Measurements from ENCODE around the gene UHRF1.

UHRF1 gene

DNA sequence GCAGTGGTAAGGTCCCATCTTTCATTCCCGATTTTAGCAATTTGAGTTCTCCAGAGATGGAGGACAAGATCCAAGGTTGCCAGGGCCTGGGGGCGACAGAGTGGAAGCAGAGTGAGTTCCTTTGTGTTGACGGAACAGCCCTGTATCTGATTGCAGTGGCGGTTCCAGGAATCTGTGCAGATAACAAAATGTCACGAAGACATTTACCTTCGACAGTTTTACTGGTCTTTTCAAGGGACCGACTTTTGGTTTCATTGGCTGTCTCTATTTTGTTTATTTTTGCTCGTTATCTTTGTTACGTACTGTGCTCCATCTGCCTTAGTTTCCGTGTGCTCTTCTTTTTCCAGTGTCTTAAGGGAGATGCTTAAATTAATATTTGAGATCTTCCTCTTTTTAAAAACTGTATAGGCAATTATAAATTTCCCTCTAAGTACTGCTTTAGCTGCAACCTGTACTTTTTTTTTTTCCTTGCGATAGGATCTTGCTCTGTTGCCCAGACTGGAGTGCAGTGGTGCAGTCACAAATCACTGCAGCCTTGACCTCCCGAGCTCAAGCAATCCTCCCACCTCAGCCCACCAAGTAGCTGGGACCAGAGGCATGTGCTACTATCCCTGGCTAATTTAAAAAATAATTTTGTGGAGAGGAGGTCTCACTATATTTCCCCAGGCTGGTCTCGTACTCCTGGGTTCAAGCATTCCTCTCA is 82.8 kb downstream of the UHRF1 start:
- no peak for DNase-seq

DNA sequence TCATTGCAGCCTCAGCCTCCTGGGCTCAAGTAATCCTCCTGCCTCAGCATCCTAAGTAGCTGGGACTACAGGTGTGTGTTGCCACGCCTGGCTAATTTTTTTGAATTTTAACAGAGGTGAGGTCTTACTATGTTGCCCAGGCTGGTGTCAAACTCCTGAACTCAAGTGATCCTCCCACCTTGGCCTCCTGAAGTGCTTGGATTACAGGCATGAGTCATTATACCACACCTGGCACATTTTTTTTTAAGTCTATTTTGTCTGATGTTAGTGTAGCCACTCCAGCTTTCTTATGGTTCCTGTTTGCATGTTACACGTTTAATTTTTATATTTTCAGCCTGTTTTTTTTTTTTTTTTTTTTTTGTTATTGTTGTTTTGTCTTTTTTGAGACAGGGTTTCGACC is 84.4 kb downstream of the UHRF1 start:
- DNase-seq, result no peak

DNA sequence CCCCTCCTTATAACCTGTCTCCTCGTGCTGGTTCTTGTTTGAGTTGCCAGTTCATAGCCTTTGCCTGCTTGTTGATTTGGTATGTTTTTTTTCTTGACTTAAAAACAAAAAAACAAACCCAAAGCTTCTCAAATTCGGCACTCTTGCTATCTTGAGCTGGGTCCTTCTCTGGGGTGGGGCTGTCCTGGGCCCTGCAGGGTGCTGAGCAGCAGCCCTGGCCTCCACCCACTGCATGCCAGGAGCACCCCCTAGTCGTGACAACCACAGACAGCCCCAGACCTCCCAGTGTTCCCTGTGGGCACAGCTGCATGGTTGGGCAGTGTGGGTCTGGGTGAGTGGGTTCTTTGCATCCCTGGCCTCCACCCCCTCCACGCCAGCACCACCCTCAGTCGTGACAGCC is 87.4 kb downstream of the UHRF1 start:
- no peak for DNase-seq

DNA sequence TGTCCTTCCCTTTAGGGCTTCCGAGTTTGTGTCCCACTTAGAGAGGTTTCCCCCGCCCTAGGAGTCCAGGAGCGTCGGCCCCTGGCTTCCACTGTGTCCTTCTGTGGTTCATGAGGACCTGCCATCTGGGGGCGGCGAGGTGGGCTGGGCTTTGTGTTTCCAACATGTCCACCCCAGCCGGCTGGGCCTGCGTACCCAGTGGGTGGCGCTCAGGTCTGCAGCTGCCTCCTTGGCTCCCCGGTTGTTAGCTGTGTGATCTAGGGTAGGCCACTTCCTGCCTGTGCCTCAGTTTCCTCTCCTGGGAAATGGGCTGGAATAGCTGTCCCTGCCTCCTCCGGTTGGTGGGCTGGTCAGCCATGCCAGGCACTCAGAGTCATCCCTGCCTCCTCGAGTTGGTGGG is 88.0 kb downstream of the UHRF1 start:
- no peak for DNase-seq

DNA sequence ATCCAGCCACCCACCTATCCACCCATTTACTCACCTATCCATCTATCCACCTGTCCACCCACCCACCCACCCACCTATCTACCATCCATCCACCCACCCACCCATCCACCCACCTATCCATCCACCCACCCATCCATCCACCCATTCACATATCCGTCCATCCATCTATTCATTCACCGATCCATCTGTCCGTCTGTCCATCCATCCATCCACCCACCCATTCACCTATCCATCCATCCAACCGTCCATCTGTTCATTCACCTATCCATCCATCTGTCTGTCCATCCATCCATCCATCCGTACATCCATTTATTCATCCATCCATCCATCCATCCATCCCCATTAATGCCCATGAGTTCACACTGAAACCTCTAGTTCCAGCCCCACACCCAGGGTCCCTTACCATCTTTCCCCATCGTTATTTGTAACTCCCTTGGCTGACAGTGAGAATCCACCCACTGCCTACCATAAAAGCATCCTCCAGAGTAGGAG is 90.9 kb downstream of the UHRF1 start:
- no peak for DNase-seq

DNA sequence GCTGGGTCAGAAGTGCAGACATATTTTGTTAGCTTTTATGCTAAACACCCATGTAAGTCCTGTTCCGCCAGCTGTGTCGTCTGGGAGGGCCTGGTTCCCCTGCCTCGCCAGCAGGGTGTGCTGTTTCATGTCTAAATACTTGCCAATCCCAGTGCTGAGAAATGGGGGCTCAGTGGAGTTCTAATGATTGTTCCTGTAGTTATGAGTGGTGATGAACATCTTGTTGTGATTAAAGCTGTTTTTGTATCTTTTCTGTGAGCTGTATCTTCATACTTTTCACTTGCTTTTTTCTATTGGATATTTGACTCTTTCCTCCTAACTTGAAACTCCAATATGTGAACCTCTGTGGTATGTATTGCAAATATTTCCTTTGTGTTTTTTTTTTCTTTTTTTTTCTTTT is 92.3 kb downstream of the UHRF1 start:
- DNase-seq, result peak; percentile 46

DNA sequence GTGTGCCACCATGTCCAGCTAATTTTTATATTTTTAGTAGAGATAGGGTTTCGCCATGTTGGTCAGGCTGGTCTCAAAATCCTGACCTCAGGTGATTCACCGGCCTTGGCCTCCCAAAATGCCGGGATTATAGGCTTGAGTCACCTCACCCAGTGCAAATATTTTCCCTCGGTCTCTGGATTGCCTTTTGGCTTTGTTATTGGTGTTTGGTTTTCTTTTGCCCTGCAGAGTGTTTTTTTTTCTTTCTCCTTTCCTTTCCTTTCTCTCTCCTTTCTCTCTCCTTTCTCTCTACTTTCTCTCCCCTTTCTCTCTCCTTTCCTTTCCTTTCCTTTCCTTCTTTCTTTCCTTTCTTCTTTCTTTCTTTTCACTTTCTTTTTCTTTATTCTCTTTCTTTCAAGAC is 92.8 kb downstream of the UHRF1 start:
- no peak for DNase-seq

DNA sequence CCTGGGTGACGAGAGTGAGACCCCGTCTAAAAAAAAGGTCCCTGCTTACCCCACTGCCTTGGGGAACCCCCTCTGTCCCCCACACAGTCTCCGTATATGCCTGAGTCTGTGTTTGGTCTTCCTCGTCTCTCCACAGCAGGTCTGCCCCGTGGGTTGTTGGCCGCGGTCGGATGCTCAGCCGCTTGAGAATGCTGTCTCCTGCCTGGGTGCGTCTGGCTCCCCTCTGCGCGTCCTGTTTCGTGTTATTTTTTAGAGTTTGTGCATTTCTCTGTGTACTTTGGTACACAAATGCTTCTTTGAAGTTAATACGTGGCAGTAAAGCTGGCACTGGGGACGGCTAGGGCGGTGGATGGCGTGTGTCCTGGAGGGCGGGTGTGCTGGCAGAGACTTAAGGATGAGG is 94.5 kb downstream of the UHRF1 start:
- DNase-seq, result no peak

DNA sequence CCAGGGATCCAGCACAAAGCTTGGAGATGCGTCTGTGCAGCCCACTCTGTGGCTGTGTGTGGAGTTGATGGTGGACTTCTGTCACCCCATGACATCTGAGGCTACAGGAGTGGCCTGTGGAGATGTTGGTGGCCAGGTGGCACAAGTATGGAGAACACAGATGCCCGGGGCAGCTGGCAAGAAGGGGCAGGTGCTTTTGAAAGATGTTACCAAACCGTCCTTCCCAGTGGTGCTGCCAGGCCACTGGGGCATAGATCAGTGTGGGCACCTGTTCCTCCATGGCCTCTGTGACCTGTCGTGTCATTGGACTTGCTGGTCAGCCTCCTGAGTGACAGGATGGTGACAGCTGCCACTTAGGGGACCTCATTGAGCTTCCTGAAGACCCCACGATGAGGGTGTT is 95.8 kb downstream of the UHRF1 start:
- DNase-seq, result no peak

DNA sequence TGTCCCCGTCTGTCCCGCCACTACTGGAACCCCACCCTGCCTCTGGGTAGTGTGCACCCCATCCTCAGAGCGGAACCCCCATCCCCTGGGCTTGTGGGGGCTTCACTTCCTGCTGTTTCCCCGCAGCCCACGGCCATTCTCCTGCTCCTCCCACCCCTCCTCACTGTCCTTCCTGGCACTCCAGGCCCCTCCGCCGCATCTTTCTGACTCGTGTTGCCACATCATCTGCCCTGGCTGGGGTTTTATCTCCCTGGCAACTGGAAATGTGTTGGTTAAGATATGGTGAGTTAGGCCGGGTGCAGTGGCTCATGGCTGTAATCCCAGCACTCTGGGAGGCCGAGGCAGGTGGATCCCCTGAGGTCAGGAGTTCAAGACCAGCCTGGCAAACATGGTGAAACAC is 96.9 kb downstream of the UHRF1 start:
- no peak for DNase-seq

DNA sequence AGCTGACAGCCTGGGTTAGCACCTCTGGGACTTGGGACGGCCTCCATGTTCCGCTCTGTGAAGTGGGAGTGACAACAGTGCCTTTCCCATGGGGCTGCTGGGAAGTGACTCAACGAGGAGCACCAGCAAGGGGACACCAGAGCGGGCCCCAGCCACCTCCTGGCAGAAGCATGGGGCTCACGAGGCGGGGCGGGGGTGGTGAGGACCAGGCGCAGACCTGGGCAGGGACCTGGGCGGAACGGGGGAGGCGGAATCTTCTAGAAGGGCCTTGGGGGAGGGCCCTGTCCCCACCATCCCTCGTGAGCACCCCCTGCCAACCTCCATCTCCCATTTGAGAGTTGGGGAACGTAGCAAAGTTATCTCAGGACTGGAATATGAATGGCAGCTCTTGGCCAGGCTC is 97.5 kb downstream of the UHRF1 start:
- DNase-seq, result no peak

Data from CD4-positive, alpha-beta T cell treated with Interleukin-6 for 4 hours (primary cell).